Hepatocyte (in vitro differentiated cells): Measurements from ENCODE around the gene RUVBL2. TPM values are rescaled to one million over a fixed set of nuclear protein-coding genes. Genes with fewer than 3 reads are reported as not detected.

Source experiments
- DNase-seq: peaks from one replicate; pipeline ENCODE4 v3.0.0-alpha.2; 2016; ENCODE audit warnings: low spot score
- H2AFZ ChIP-seq: fragments of 200-600 bp; sonication (generic); 2 replicates; pipeline ENCODE4 v1.6.0; 2016; ENCODE audit warnings: antibody characterized with exemption, mild to moderate bottlenecking
- H3K27ac ChIP-seq: fragments of 200-600 bp; sonication (generic); 2 replicates; pipeline ENCODE4 v1.5.1; 2016; ENCODE audit warnings: mild to moderate bottlenecking
- H3K27me3 ChIP-seq: fragments of 200-600 bp; sonication (generic); 2 replicates; pipeline ENCODE4 v1.6.1; 2016
- H3K36me3 ChIP-seq: fragments of 200-600 bp; sonication (generic); replicated peaks from 2 replicates; pipeline ENCODE4 v1.5.1; 2016; ENCODE audit warnings: low read depth; ENCODE audit not compliant: insufficient read depth
- H3K4me1 ChIP-seq: fragments of 200-600 bp; sonication (generic); 2 replicates; pipeline ENCODE4 v1.5.1; 2016; ENCODE audit warnings: mild to moderate bottlenecking, moderate library complexity; ENCODE audit not compliant: insufficient read depth
- H3K4me2 ChIP-seq: fragments of 200-600 bp; sonication (generic); 2 replicates; pipeline ENCODE4 v1.6.0; 2016
- H3K4me3 ChIP-seq: fragments of 200-600 bp; sonication (generic); 2 replicates; pipeline ENCODE4 v1.5.1; 2016; ENCODE audit warnings: mild to moderate bottlenecking
- H3K79me2 ChIP-seq: fragments of 200-600 bp; sonication (generic); 2 replicates; pipeline ENCODE4 v1.6.0; 2017; ENCODE audit warnings: mild to moderate bottlenecking
- H3K9me2 ChIP-seq: fragments of 200-600 bp; sonication (generic); replicated peaks from 2 replicates; pipeline ENCODE4 v1.6.0; 2017; ENCODE audit warnings: mild to moderate bottlenecking; ENCODE audit not compliant: insufficient read depth
- H3K9me3 ChIP-seq: fragments of 200-600 bp; sonication (generic); 2 replicates; pipeline ENCODE4 v1.5.1; 2016; ENCODE audit warnings: low read depth, mild to moderate bottlenecking
- H4K20me1 ChIP-seq: fragments of 200-600 bp; sonication (generic); 2 replicates; pipeline ENCODE4 v1.6.0; 2016; ENCODE audit warnings: mild to moderate bottlenecking; ENCODE audit not compliant: insufficient read depth, poor library complexity, severe bottlenecking
- EZH2 ChIP-seq: fragments of 200-600 bp; sonication (generic); IDR thresholded peaks from 2 replicates; pipeline ENCODE4 v1.6.1; 2016; ENCODE audit warnings: antibody characterized with exemption, mild to moderate bottlenecking, borderline replicate concordance
- EZH2phosphoT487 ChIP-seq: fragments of 200-600 bp; sonication (generic); IDR thresholded peaks from one replicate; pipeline ENCODE4 v1.6.1; 2018; ENCODE audit warnings: antibody characterized with exemption, mild to moderate bottlenecking, low read depth, moderate library complexity; ENCODE audit not compliant: unreplicated experiment, severe bottlenecking
- WGBS: methylation state at CpG from one replicate; pipeline ENCODE4 v1.1.6; 2016; ENCODE audit warnings: low lambda C conversion rate; ENCODE audit errors: missing lambda C conversion rate; 5-methylcytosine and 5-hydroxymethylcytosine counted together
- polyA plus RNA-seq: library from polyadenylated mRNA; unstranded; fragments of >200 nt; fragmentation: Nextera tagmentation; extraction: Ambion mirVana; gene quantifications from 2 replicates; pipeline ENCODE4 v1.2.1, GENCODE V29; 2016
- total RNA-seq: library from RNA; depleted of rRNA; stranded (reverse); fragments of >200 nt; gene quantifications from 2 replicates; pipeline ENCODE4 v1.2.3, GENCODE V29; 2014
- TF ChIP-seq, protein P1 (sequence below): fragments of 200-600 bp; sonication (generic); IDR thresholded peaks from 2 replicates; pipeline ENCODE4 v1.5.1; 2016; ENCODE audit warnings: antibody characterized with exemption, mild to moderate bottlenecking; ENCODE audit not compliant: poor library complexity

The RUVBL2 gene
- total and polyA plus RNA-seq, 2 experiments from 2014 or later = 72.1 to 84.9 TPM

DNA sequence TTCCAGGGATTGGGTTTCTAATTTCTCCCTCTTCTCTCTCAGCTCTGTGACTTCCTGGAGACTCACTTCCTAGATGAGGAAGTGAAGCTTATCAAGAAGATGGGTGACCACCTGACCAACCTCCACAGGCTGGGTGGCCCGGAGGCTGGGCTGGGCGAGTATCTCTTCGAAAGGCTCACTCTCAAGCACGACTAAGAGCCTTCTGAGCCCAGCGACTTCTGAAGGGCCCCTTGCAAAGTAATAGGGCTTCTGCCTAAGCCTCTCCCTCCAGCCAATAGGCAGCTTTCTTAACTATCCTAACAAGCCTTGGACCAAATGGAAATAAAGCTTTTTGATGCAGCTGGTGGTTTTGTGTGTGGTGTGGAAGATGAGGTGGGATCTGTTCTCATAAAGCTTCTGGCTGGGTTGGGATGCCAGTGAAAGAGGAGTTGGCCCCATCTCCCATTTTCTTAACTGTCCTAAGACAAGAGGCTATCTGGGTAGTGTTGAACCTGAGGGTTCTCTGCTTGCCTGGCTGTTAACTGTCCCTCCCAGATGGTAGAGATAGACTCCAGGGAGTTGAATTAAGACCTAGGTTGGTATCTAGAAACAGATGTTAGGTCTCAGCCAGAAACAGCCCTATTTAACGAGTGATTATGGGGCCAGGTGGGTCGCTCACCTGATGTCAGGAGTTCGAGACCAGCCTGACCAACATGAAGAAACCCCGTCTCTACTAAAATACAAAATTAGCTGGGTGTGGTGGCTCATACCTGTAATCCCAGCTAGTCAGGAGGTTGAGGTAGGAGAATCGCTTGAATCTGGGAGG, 26.9 kb upstream of the RUVBL2 start:
- Histone ChIP-seq H4K20me1 (peaks cover 21% of the 10 kb centered on the region), H3K79me2 (peaks cover 20% of the 10 kb centered on the region), H3K4me3 (peak overlapping the region; percentile 83), H3K9me2 (no peaks in the 10 kb centered on the region), H3K4me1 (peaks cover 26% of the 10 kb centered on the region), H3K9me3 (no peaks in the 10 kb centered on the region), H3K27ac (peak overlapping the region; percentile 83), H3K4me2 (peak overlapping the region; percentile 85), H3K27me3 (no peaks in the 10 kb centered on the region), H3K36me3 (no peaks in the 10 kb centered on the region), H2AFZ (no peak overlapping the region)
- TF ChIP-seq, protein P1, sequence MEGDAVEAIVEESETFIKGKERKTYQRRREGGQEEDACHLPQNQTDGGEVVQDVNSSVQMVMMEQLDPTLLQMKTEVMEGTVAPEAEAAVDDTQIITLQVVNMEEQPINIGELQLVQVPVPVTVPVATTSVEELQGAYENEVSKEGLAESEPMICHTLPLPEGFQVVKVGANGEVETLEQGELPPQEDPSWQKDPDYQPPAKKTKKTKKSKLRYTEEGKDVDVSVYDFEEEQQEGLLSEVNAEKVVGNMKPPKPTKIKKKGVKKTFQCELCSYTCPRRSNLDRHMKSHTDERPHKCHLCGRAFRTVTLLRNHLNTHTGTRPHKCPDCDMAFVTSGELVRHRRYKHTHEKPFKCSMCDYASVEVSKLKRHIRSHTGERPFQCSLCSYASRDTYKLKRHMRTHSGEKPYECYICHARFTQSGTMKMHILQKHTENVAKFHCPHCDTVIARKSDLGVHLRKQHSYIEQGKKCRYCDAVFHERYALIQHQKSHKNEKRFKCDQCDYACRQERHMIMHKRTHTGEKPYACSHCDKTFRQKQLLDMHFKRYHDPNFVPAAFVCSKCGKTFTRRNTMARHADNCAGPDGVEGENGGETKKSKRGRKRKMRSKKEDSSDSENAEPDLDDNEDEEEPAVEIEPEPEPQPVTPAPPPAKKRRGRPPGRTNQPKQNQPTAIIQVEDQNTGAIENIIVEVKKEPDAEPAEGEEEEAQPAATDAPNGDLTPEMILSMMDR = no peak
- TF ChIP-seq EZH2phosphoT487 (no peak), EZH2 (no peak)
- DNase-seq = no peak
- 84% methylated on average over 10 of the region's 10 CpGs for WGBS

DNA sequence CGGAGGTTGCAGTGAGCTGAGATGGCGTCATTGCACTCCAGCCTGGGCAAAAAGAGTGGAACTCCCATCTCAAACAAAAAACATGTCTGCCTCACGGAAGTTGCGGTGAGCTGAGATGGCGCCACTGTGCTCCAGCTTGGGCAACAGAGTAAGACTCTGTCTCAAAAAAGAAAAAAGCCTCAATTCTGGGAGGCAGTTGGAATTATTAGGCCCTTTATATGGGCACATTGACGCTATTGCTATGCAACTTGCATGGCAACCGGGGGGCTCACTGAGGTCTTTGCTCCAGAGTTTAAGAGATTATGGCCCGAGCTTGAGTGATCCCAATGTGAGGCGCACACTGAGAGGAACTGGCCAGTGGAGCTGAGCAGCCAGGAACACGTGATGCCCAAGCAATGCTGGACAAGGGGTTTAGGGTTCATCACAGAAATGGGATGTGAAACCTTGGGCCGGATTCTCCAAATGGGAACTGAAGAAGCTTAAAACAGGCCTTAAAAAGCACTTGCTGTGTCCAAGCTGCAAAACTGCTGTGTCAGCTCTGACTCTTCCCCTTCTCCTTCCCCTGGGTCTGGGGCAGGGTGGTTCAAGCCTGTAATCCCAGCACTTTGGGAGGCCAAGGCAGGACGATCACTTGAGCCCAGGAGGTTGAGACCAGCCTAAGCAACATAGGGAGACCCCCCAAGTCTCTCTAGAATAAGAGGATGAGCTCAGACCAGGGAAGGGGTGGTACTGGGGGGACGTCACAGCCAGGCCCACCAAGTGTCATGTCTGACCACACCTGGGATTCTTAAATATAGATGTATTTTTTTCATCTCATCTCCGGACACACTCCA, 26.1 kb upstream of the RUVBL2 start:
- Histone ChIP-seq H3K9me3 (no peaks in the 10 kb centered on the region), H2AFZ (no peak overlapping the region), H3K27me3 (no peaks in the 10 kb centered on the region), H3K4me3 (peak overlapping the region; percentile 83), H3K36me3 (no peaks in the 10 kb centered on the region), H3K79me2 (peaks cover 20% of the 10 kb centered on the region), H4K20me1 (peaks cover 21% of the 10 kb centered on the region), H3K4me1 (peaks cover 17% of the 10 kb centered on the region), H3K4me2 (peak overlapping the region; percentile 85), H3K27ac (peak overlapping the region; percentile 83), H3K9me2 (no peaks in the 10 kb centered on the region)
- TF ChIP-seq, protein P1 = no peak
- TF ChIP-seq EZH2phosphoT487 (no peak), EZH2 (no peak)
- DNase-seq = peak; percentile 71
- 83% methylated on average over 14 of the region's 14 CpGs for WGBS

DNA sequence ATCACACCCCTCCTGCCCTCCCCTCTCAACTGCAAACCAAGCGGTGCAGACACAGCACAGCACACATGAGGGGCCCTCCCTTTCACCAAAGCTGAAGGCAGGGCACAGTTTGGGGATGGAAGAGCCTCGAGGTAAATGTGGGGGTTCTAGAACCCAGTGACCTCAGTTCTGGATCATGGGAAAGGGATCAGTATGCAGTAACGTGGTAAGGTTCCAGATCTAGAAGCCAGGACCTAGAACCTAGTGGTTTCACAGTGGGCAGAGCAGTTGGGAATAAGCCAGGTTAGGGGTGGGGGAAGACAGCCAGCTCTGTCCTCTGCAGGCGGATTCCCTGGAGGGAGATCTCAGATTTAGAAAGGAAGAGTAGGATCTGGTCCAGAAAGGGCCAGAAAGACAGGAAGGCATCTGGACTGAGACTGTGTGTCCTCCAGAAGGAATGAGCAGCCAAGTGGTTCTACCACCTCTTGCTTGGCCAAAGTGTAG, 25.5 kb upstream of the RUVBL2 start:
- no peak overlapping the region for H3K4me3 ChIP-seq
- H3K36me3 ChIP-seq = no peaks in the 10 kb centered on the region
- H3K4me1 ChIP-seq = peaks cover 16% of the 10 kb centered on the region
- H4K20me1 ChIP-seq = peaks cover 21% of the 10 kb centered on the region
- H3K27me3 ChIP-seq = no peaks in the 10 kb centered on the region
- peaks cover 20% of the 10 kb centered on the region for H3K79me2 ChIP-seq
- no peak overlapping the region for H2AFZ ChIP-seq
- peak overlapping the region; percentile 85 for H3K4me2 ChIP-seq
- no peaks in the 10 kb centered on the region for H3K9me2 ChIP-seq
- H3K9me3 ChIP-seq = no peaks in the 10 kb centered on the region
- TF ChIP-seq EZH2phosphoT487 = no peak
- no peak for TF ChIP-seq EZH2
- TF ChIP-seq, protein P1 = no peak
- no peak for DNase-seq
- peak overlapping the region; percentile 83 for H3K27ac ChIP-seq
- WGBS = 88% methylated on average over 4 of the region's 4 CpGs
